Adrenal gland (tissue), 12 donors: Measurements from ENCODE around the gene ARPC4. TPM values are rescaled to one million over a fixed set of nuclear protein-coding genes. Genes with fewer than 3 reads are reported as not detected.

Experiments
- DNase-seq, 7 donors: peaks; one replicate each; pipeline ENCODE4 v3.0.0-alpha.2; 2019 to 2020
- H3K27ac ChIP-seq, 5 donors: fragments of 200-600 bp; sonication (generic) in 4 of 5; 1 replicate in 3 of 5; 2 replicates in 2 of 5; pipeline versions ENCODE4 v1.5.1 to v1.8.0; 2016 to 2020; ENCODE audit warnings: mild to moderate bottlenecking in 1 of 5
- H3K27me3 ChIP-seq: fragments of 200-600 bp; 2 replicates; pipeline ENCODE4 v1.8.0; 2021
- H3K36me3 ChIP-seq, 2 donors: fragments of 200-600 bp; replicated peaks in 1 of 2; 1 replicate in 1 of 2; 2 replicates in 1 of 2; pipeline versions ENCODE4 v1.5.1 to v1.8.0; 2018 to 2022
- H3K4me1 ChIP-seq, 2 donors: fragments of 200-600 bp; replicated peaks in 1 of 2; 1 replicate in 1 of 2; 2 replicates in 1 of 2; pipeline versions ENCODE4 v1.5.1 to v1.8.0; 2018 to 2021
- H3K4me3 ChIP-seq, 4 donors: fragments of 200-600 bp; sonication (generic) in 3 of 4; one replicate each; pipeline ENCODE4 v1.5.1; 2016 to 2018
- H3K9me3 ChIP-seq, 3 donors: fragments of 200-600 bp; sonication (generic) in 1 of 3; replicated peaks in 1 of 3; 1 replicate in 2 of 3; 2 replicates in 1 of 3; pipeline versions ENCODE4 v1.5.1 to v1.8.0; 2016 to 2021
- POLR2A ChIP-seq, 2 donors: fragments of 450-650 bp; IDR thresholded peaks; one replicate each; pipeline ENCODE4 v1.6.1; 2017; ENCODE audit warnings: antibody characterized with exemption in 2 of 2, mild to moderate bottlenecking in 2 of 2, moderate library complexity in 1 of 2
- WGBS, 4 donors: extraction: QIAGEN DNeasy Blood & Tissue Kit in 2 of 4; methylation state at CpG; one replicate each; pipeline versions ENCODE4 v1.1.5 to v1.1.7; 2013 to 2017; 5-methylcytosine and 5-hydroxymethylcytosine counted together
- intact Hi-C, 2 donors: fragments of 100-400 bp; cut with DNase I; formaldehyde crosslinking; loops; one replicate each; pipeline versions ENCODE4 v1.14.1 to v1.15.0; 2022 to 2023
- polyA plus RNA-seq, 3 donors: library from polyadenylated mRNA; stranded (reverse); fragments of 200-250 nt in 2 of 3; fragments of 350-450 nt in 1 of 3; fragmentation: Illumina TruSeq in 1 of 3; extraction: RNeasy Lipid Tissue Mini Kit (QIAGEN cat#74804) in 1 of 3; gene quantifications; one replicate each; pipeline ENCODE4 v1.2.3, GENCODE V29; 2013 to 2014
- total RNA-seq, 9 donors: library from RNA; depleted of rRNA in 4 of 9; stranded (reverse); fragments of >200 nt in 4 of 9; fragments of 120-200 nt in 1 of 9; fragmentation: NEBNext Ultra II Directional in 1 of 9; extraction: Animal tissue kit (Norgen Biotek cat#: 25700) in 1 of 9; gene quantifications; one replicate each; pipeline versions ENCODE4 v1.1.0 to v1.2.4, GENCODE V29; 2013 to 2023
- TF ChIP-seq, protein P1 (sequence below), 6 experiments: fragments of 450-650 bp in 4 of 6; fragments of 200-600 bp in 2 of 6; sonication (generic) in 1 of 6; IDR thresholded peaks; 1 replicate in 5 of 6; 2 replicates in 1 of 6; pipeline versions ENCODE4 v1.5.1 to v1.8.0; 2016 to 2021; ENCODE audit warnings: antibody characterized with exemption in 6 of 6, mild to moderate bottlenecking in 2 of 6, moderate library complexity in 1 of 6
- donor health status: healthy with polysubstance abuse.
- donor health status: Bipolar disorder and iron deficiency.
- donor health status: DM: yes; HTN: yes; CAD: no.
- donor health status: DM: no; HTN: no; CAD: no.
- donor health status: DM: no; HTN: no; CAD: no.
- donor health status: DM: yes; HTN: yes; CAD: no.

ARPC4 gene
- total and polyA plus RNA-seq, 12 donors, result 75.8 to 249 (median 176) TPM

DNA sequence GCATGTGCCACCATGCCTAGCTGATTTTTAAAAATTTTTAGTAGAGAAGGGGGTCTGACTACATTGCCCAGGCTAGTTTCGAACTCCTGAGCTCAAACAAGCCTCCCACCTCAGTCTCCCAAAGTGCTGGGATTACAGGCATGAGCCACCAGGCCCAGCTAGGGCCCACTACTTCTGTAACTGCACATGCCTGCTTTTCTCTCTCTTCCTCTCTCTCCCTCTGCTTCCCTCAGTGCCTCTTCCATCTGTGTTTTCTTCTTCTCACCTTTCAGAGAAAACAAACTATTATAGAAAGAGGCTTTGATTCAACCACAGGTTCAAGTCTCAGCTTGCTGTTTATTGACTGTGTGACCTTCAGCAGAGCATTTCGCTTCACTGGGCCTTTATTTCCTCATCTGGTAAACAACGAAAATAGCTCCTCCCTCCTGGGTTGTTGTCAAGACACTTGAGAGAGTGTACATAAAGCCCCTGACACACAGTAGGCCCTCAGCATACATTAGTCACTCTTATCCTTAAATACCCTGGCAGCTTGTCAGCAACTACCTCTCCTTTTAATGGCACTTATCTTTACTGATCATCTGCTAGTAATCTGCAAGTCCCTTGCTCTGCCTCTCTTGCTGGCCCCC lies 10.8 kb upstream of the ARPC4 start:
- H3K9me3 ChIP-seq, result no peaks in the 10 kb centered on the region
- H3K27ac ChIP-seq, result peak overlapping the region in 3 of 5 donors; percentile 53 to 72 (median 57)
- H3K36me3 ChIP-seq, result peaks cover 0 to 48% of the 10 kb centered on the region in 2 donors
- H3K4me1 ChIP-seq, result peaks cover 56 to 77% of the 10 kb centered on the region in 2 donors
- TF ChIP-seq POLR2A (IDR thresholded peaks at IDR 0.05), result no peak
- TF ChIP-seq, protein P1, sequence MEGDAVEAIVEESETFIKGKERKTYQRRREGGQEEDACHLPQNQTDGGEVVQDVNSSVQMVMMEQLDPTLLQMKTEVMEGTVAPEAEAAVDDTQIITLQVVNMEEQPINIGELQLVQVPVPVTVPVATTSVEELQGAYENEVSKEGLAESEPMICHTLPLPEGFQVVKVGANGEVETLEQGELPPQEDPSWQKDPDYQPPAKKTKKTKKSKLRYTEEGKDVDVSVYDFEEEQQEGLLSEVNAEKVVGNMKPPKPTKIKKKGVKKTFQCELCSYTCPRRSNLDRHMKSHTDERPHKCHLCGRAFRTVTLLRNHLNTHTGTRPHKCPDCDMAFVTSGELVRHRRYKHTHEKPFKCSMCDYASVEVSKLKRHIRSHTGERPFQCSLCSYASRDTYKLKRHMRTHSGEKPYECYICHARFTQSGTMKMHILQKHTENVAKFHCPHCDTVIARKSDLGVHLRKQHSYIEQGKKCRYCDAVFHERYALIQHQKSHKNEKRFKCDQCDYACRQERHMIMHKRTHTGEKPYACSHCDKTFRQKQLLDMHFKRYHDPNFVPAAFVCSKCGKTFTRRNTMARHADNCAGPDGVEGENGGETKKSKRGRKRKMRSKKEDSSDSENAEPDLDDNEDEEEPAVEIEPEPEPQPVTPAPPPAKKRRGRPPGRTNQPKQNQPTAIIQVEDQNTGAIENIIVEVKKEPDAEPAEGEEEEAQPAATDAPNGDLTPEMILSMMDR (IDR thresholded peaks at IDR 0.05), result no peak
- 41 to 54% (median 50%) methylated on average over 3 of the region's 3 CpGs for WGBS, 4 donors
- no peak overlapping the region for H3K4me3 ChIP-seq
- no peak for DNase-seq
- intact Hi-C loops, result no loop called here
- H3K27me3 ChIP-seq, result no peaks in the 10 kb centered on the region

DNA sequence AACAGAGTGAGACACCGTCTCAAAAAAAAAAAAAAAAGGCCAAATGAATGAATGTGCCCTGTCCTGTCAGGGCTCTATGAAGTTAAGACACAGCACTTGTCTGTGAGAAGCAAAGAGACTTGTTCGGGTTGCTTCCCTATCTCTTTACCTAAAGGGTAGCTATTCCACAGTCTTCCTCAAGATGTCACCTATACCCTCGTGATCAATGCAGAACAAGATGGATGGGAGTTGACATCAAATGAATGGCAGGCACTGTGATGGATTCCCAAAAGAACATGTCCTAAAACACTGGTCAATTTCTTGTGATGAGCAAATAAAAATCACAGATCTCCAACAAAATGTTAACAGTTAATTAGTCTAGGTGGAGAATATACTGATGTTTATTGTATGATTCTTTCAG lies 10.1 kb upstream of the ARPC4 start:
- WGBS, 4 donors, result 26 to 40% (median 36%) methylated on average over 3 of the region's 3 CpGs

DNA sequence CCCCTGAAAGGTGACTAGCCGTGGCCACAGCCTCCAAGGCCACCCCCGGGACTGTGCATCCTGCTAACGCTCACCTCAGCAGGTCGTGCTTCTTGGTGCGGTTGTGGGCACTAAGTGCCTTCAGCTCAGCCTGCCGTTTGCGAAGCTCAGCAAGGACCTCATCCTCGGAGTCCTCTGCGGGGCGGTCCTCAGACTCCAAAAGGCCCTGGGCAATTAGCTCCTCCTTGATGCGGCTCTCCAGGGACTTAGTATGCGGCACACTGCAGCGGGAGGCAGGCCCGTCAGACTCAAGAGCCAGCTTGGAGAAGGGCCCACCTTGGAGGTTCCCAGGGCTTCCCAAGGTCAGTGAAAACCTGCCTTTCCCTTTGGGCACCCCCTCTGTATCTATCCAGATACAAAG lies 8.9 kb upstream of the ARPC4 start:
- WGBS, 4 donors, result 51 to 69% (median 62%) methylated on average over 8 to 14 of the region's 14 CpGs
- H3K27ac ChIP-seq, result peak overlapping the region in 1 of 5 donors; percentile 61
- TF ChIP-seq, protein P1 (IDR thresholded peaks at IDR 0.05), result no peak
- no peak for TF ChIP-seq POLR2A (IDR thresholded peaks at IDR 0.05)
- peak in 2 of 7 donors; percentile 43 to 48 for DNase-seq
- no peaks in the 10 kb centered on the region for H3K27me3 ChIP-seq
- intact Hi-C loops, result no loop called here
- H3K9me3 ChIP-seq, result no peaks in the 10 kb centered on the region
- H3K36me3 ChIP-seq, result peaks cover 0 to 54% of the 10 kb centered on the region in 2 donors
- no peak overlapping the region for H3K4me3 ChIP-seq
- H3K4me1 ChIP-seq, result peaks cover 57 to 68% of the 10 kb centered on the region in 2 donors

More for the DNA sequence above, 10.1 kb upstream of the ARPC4 start:
- H3K4me3 ChIP-seq, result no peak overlapping the region
- H3K9me3 ChIP-seq, result no peaks in the 10 kb centered on the region
- no peaks in the 10 kb centered on the region for H3K27me3 ChIP-seq
- H3K36me3 ChIP-seq, result peaks cover 0 to 48% of the 10 kb centered on the region in 2 donors
- H3K27ac ChIP-seq, result peak overlapping the region in 2 of 5 donors; percentile 57 to 72
- H3K4me1 ChIP-seq, result peaks cover 61 to 77% of the 10 kb centered on the region in 2 donors
- intact Hi-C loops, result no loop called here
- TF ChIP-seq POLR2A (IDR thresholded peaks at IDR 0.05), result no peak
- TF ChIP-seq, protein P1 (IDR thresholded peaks at IDR 0.05), result no peak
- no peak for DNase-seq

DNA sequence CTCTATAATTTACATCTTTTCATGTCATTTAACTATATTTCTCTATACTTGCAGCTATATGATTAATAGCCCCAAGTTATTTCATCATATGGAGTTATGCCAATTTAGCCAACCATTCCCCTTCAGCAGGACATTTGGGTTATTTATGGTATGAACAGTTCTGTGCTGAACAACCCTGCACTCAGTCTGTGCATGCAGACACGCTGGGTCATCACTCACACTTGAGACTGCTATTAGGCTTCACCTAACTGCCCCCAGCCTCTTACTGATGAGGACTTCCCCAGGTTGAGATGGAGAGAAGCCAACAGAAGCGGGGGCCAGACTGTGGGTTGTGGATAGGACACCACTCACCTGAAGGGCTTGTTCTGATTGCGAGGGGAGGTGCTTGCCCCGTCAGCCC lies 7.9 kb upstream of the ARPC4 start:
- Histone ChIP-seq H3K36me3 (peaks cover 0 to 62% of the 10 kb centered on the region in 2 donors), H3K27me3 (no peaks in the 10 kb centered on the region), H3K9me3 (no peaks in the 10 kb centered on the region), H3K4me3 (no peak overlapping the region), H3K4me1 (peaks cover 57 to 67% of the 10 kb centered on the region in 2 donors), H3K27ac (peak overlapping the region in 3 of 5 donors; percentile 67 to 77 (median 73))
- TF ChIP-seq POLR2A (IDR thresholded peaks at IDR 0.05), result no peak
- no peak for DNase-seq
- intact Hi-C loops, result no loop called here
- 73 to 79% (median 76%) methylated on average over 4 of the region's 4 CpGs for WGBS, 4 donors

DNA sequence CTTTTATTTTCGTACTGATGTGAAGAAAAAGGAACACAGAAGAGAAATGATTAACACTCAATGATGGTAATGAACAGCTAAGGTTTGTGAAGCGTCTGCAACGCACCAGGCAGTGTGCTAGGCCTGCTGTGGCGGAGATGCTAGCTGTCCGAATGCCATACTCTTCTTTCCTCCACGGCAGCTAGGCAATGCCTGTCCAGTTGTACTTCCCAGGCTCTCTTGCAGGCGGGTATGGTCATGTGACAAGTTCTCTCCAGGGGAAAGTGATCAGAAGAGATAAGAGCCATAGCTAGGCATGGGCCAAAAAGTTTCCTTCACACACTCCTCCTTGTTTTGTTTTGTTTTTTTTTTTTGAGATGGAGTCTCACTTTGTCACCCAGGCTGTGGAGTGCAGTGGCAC lies 7.3 kb upstream of the ARPC4 start:
- WGBS, 4 donors, result 40 to 48% (median 44%) methylated on average over 7 of the region's 7 CpGs
- DNase-seq, result peak in 6 of 7 donors; percentile 76 to 86 (median 81)
- no peak overlapping the region for H3K4me3 ChIP-seq
- peak overlapping the region in 3 of 5 donors; percentile 67 to 77 (median 73) for H3K27ac ChIP-seq
- H3K9me3 ChIP-seq, result no peaks in the 10 kb centered on the region
- intact Hi-C loops, result no loop called here
- peaks cover 0 to 60% of the 10 kb centered on the region in 2 donors for H3K36me3 ChIP-seq
- H3K27me3 ChIP-seq, result no peaks in the 10 kb centered on the region
- peak in 1 of 2 donors; percentile 49 for TF ChIP-seq POLR2A (IDR thresholded peaks at IDR 0.05)
- TF ChIP-seq, protein P1 (IDR thresholded peaks at IDR 0.05), result no peak
- H3K4me1 ChIP-seq, result peaks cover 57 to 65% of the 10 kb centered on the region in 2 donors
